Body of pancreas (tissue), 4 donors: ENCODE measurements around the gene SOX9. TPM values are rescaled to one million over a fixed set of nuclear protein-coding genes. Genes with fewer than 3 reads are reported as not detected.
A peak's percentile ranks its signal among the peaks of the same experiment; 100 is the strongest.

ENCODE experiments used
- ATAC-seq: fragments of 150-250 bp; one replicate; pipeline ENCODE4 v1.9.1; 2016
- DNase-seq, 4 donors: peaks; one replicate each; pipeline ENCODE4 v3.0.0-alpha.2; 2019
- H3K27ac ChIP-seq, 4 donors: fragments of 200-600 bp; sonication (generic); 1 replicate in 3 of 4; 2 replicates in 1 of 4; pipeline versions ENCODE4 v1.5.1 to v1.6.1; 2016 to 2019; ENCODE audit warnings: mild to moderate bottlenecking in 1 of 4, mixed read lengths in 1 of 4, moderate library complexity in 1 of 4
- H3K27me3 ChIP-seq, 2 donors: fragments of 200-600 bp; sonication (generic); one replicate each; pipeline ENCODE4 v1.6.0; 2016; ENCODE audit warnings: mild to moderate bottlenecking in 1 of 2
- H3K36me3 ChIP-seq, 2 donors: fragments of 200-600 bp; sonication (generic); replicated peaks in 1 of 2; 2 replicates each; pipeline ENCODE4 v1.5.1; 2016; ENCODE audit warnings: low read depth in 2 of 2; ENCODE audit not compliant: insufficient read depth in 1 of 2
- H3K4me1 ChIP-seq: fragments of 200-600 bp; sonication (generic); one replicate; pipeline ENCODE4 v1.6.0; 2016
- H3K4me3 ChIP-seq, 2 donors: fragments of 200-600 bp; sonication (generic); 1 replicate in 1 of 2; 2 replicates in 1 of 2; pipeline ENCODE4 v1.5.1; 2016 to 2019
- H3K9me3 ChIP-seq, 3 donors: fragments of 200-600 bp; sonication (generic); 1 replicate in 2 of 3; 2 replicates in 1 of 3; pipeline ENCODE4 v1.5.1; 2016
- CTCF ChIP-seq, 7 experiments: fragments of 450-650 bp in 4 of 7; fragments of 200-600 bp in 3 of 7; sonication (generic) in 3 of 7; IDR thresholded peaks; one replicate each; pipeline ENCODE4 v1.5.1; 2016 to 2019; ENCODE audit warnings: antibody characterized with exemption in 7 of 7
- POLR2A ChIP-seq, 3 donors: fragments of 450-650 bp; IDR thresholded peaks; one replicate each; pipeline ENCODE4 v1.6.1; 2016; ENCODE audit warnings: antibody characterized with exemption in 3 of 3, mild to moderate bottlenecking in 2 of 3
- WGBS, 2 donors: methylation state at CpG; one replicate each; pipeline ENCODE4 v1.1.5; 2017; 5-methylcytosine and 5-hydroxymethylcytosine counted together
- intact Hi-C: fragments of 100-400 bp; cut with DNase I; formaldehyde crosslinking; loops from one replicate; pipeline ENCODE4 v1.15.1; 2023
- total RNA-seq, 2 donors: library from RNA; depleted of rRNA; stranded (reverse); fragments of >200 nt; gene quantifications; one replicate each; pipeline ENCODE4 v1.1.0, GENCODE V29; 2016

SOX9 gene
- total RNA-seq, 2 donors from 2014 or later, result 35.8 to 47.5 TPM

DNA sequence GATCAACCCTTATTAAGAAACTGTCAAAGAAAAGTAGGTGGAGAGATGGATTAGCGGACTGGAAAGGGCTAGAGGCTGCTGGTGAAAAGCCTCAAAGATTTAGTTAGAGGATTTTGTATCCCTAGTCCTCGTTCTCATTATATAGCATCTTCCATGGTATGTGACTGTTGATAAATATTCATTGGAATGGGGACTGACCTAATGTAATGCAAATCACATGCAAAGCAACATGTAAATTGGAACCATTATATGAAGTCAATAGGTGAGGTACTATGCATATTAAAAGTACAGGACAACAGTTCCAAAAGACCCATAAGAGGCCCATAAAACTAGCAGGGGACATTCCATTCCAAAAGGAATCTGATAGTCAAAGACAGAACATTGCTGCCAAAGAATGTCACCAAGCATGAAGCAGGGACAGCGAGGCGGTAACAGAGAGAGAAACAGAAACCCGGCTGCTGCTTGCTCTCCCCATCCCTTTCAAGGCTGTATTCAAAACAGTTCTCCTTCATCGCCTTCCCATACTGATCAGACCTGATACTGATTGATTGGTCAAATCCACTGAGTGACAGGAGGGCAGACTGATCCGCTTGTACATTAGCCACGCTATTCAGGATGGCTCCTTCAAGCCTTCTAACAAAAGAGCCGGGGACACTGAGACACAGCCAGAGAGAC is 44.5 kb downstream of the SOX9 start:
- 79 to 82% methylated on average over 9 of the region's 9 CpGs for WGBS, 2 donors
- Histone ChIP-seq H3K27ac (peak overlapping the region in 1 of 4 donors; percentile 12), H3K4me1 (no peaks in the 10 kb centered on the region), H3K4me3 (no peak overlapping the region), H3K9me3 (no peaks in the 10 kb centered on the region), H3K36me3 (no peaks in the 10 kb centered on the region), H3K27me3 (no peaks in the 10 kb centered on the region)
- ATAC-seq, result peak; percentile 42
- intact Hi-C loops, result no loop called here
- TF ChIP-seq POLR2A (IDR thresholded peaks at IDR 0.05), result no peak
- TF ChIP-seq CTCF (IDR thresholded peaks at IDR 0.05), result no peak
- DNase-seq, result no peak

DNA sequence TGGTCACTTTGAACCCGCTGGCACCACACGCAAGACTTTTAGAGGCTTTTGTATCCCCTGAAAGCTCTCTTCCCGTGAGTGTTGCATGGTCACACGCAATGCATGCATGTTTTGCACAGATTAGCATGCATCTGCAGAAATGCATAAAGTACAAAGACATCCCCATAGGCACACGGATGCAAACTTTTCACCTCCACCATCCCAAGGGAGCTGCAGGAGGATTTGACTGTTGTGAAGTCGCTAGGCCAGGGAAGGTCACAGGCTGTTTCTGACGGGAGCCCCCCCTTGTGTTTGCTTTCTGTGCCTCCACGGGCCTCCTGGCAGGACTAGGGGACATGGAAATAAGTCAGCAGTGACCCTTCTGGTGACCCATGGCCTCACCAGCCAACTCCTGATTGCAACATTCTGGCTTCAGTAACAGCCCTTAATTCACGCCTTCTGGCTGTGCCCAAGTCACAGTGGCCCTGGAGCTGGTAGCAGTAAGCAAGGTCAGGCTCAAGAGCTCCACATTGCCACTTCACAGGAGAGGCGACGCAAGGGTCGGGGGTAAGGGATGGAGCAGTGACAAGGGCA is 45.1 kb downstream of the SOX9 start:
- no peaks in the 10 kb centered on the region for H3K27me3 ChIP-seq
- peak overlapping the region in 1 of 4 donors; percentile 12 for H3K27ac ChIP-seq
- ATAC-seq (no peak), DNase-seq (peak in 2 of 4 donors; percentile 8 to 54)
- no peaks in the 10 kb centered on the region for H3K36me3 ChIP-seq
- TF ChIP-seq CTCF (IDR thresholded peaks at IDR 0.05) (no peak), POLR2A (IDR thresholded peaks at IDR 0.05) (no peak)
- no peaks in the 10 kb centered on the region for H3K4me1 ChIP-seq
- no peak overlapping the region for H3K4me3 ChIP-seq
- H3K9me3 ChIP-seq, result no peaks in the 10 kb centered on the region
- 61 to 71% methylated on average over 12 of the region's 12 CpGs for WGBS, 2 donors
- intact Hi-C loops, result no loop called here

GRCh38 chr17:72167593-72167992 is 46.8 kb downstream of the SOX9 start:
- no peak for TF ChIP-seq POLR2A (IDR thresholded peaks at IDR 0.05)
- TF ChIP-seq CTCF (IDR thresholded peaks at IDR 0.05), result no peak
- Histone ChIP-seq H3K4me1 (no peaks in the 10 kb centered on the region), H3K4me3 (no peak overlapping the region), H3K27ac (no peak overlapping the region), H3K9me3 (no peaks in the 10 kb centered on the region), H3K36me3 (no peaks in the 10 kb centered on the region), H3K27me3 (no peaks in the 10 kb centered on the region)
- intact Hi-C loops, result no loop called here
- DNase-seq (no peak), ATAC-seq (no peak)
- 78 to 84% methylated on average over 2 of the region's 2 CpGs for WGBS, 2 donors

- Histone ChIP-seq H3K36me3 (no peaks in the 10 kb centered on the region), H3K4me3 (no peak overlapping the region), H3K4me1 (no peaks in the 10 kb centered on the region), H3K27me3 (no peaks in the 10 kb centered on the region), H3K9me3 (no peaks in the 10 kb centered on the region), H3K27ac (no peak overlapping the region)
- 77 to 82% methylated on average over 4 of the region's 4 CpGs for WGBS, 2 donors
- ATAC-seq, result no peak
- DNase-seq, result no peak
- intact Hi-C loops, result no loop called here
- TF ChIP-seq CTCF (IDR thresholded peaks at IDR 0.05) (no peak), POLR2A (IDR thresholded peaks at IDR 0.05) (no peak)
Measured at GRCh38 chr17:72169823-72170222, 49.0 kb downstream of the SOX9 start.
